Stimulated activated CD8-positive, alpha-beta memory T cell treated with anti-CD3 and anti-CD28 coated beads, Interleukin-15, amount 100 ng/mL, for 4 hours (primary cell): ENCODE measurements around the gene SSBP4.

Experiments used
- DNase-seq, 2 donors: peaks; one replicate each; pipeline ENCODE4 v3.0.0-alpha.2; 2020; ENCODE audit warnings: low read depth in 2 of 2

Gene SSBP4

DNA sequence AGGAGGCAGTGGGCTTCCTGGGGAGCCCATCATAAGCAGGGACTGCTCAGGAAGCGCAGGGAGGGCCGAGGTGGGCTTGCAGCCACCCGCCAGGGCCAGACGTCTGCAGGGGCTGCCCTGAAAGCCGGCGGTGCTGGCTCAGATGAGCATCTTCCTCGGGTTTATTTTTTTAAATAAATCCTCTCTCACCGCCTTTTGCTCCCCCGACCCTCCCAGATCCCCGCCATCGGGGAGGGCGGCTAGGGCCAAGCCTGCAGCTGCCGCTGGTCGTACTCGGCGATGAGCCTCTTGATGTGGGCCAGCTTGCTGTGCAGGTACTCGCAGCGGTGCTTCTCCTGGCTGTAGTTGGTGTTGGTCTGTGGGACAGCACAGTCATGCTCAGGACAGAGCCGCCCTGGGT, 25.3 kb downstream of the SSBP4 start:
- no peak for DNase-seq

GRCh38 chr19:18445262-18445948, 26.2 kb downstream of the SSBP4 start:
- no peak for DNase-seq

- no peak for DNase-seq
Observed at GRCh38 chr19:18446145-18446810, 27.1 kb downstream of the SSBP4 start.

GRCh38 chr19:18446811-18447359, 27.7 kb downstream of the SSBP4 start:
- no peak for DNase-seq

DNA sequence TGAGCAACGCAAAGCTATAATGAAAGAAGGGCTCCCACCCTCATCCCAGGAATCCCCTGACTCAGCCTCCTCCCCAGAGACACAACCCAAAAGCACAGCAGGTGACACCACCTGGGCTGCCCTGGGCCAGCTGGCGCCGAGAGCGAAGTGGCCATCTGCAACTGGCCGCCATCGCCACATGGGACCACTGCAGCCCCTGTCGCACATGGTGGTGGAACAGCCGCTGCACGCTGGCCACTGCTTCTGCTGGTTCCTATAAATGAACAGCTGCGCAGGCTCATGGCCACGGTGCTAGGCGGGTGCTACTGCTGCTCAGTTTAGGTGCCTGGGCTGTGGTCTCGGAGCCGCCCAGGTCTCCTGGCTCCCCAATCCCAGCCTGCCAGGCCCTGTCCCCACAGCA, 30.4 kb downstream of the SSBP4 start:
- no peak for DNase-seq

DNA sequence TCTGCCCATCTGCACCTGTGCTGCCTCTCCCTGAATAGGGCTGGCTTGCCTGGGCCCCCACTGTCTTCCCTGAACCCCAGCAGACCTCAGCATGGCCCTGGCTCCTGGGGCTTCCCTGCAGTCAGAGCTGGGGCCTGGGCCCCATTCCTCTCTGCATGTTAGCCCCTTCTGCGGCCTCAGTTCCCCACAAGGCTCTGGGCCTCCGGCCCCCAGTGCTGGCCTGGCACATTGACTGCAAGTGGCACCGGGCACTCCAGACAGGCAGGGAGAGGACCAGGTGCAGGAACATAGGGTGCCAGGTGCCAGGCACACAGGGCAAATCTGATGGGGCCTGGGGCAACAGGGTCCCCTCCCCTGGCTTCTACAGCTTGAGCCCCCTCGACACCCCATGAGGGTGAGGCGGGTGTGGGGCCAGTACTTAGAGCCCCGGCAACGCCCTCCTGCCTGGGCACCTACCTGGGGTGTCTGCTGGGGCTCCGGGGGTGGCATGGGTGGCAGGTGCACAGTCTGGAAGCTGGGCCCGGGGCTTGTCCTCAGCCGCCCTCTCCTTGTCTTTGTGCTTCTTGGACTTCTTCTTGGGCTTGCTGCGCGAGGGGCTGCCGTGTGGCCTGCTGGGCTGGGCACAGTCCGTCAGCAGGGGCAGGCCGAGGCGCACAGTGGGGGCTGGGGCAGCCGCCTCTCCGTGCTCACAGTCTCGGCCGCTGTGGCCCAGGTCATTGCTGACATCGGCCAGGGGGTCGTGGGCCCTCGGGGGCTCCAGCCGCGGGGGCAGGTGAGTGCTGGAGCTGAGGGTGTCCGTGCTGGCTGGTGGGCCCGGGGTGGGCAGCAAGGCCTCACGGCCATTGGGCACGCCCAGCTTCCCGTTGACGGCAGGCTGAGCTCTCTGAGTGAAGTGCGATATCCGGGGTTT, 31.1 kb downstream of the SSBP4 start:
- no peak for DNase-seq

DNA sequence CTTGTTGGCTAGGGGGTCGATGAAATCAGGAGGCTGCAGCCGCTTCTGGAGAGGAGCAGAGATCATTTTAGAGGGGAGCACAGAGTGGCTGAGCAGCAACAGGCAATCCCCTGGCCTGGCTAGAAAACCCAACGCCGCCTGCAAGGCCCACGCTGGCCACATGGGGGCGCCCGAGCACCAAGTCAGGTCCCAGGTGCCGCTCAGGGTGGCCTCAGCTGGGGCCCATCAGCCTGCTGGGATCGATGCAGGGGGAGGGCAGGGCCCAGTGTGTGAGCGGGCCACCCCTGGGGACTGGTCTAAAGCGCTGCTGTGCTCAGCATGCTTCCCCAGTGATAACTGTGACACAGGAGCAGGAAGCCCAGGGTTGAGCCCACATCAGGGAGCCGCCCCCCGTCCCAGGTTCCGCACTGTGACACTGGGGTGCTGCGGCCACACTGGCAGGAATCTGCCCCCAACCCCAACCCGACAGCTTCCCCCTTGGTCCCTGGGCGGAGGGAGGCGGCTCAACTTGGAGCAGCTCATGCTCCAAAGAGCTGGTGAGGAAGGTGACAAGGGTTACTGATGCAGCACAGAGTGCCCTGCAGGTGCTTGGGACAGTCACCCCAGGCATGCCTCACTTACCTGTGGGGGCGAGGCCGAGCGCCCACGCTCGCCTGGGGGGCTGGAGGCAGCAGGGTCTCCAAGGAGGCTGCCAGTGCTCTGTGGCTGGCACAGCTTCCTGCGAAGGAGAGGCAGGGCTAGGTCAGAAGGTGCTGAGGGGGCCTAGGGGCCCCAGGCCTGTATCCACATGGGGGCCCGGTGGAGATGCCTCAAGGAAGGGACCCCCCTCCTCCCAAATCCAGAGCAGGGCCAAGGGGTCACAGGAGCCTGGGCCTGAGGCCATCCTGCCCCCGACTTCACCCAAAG, 32.0 kb downstream of the SSBP4 start:
- peak; percentile 63 to 65 for DNase-seq

GRCh38 chr19:18452386-18452785, 33.2 kb downstream of the SSBP4 start:
- no peak for DNase-seq

- DNase-seq = no peak
Observed at GRCh38 chr19:18453269-18454024, 34.2 kb downstream of the SSBP4 start.

GRCh38 chr19:18456279-18456678, 37.1 kb downstream of the SSBP4 start:
- DNase-seq = no peak

DNA sequence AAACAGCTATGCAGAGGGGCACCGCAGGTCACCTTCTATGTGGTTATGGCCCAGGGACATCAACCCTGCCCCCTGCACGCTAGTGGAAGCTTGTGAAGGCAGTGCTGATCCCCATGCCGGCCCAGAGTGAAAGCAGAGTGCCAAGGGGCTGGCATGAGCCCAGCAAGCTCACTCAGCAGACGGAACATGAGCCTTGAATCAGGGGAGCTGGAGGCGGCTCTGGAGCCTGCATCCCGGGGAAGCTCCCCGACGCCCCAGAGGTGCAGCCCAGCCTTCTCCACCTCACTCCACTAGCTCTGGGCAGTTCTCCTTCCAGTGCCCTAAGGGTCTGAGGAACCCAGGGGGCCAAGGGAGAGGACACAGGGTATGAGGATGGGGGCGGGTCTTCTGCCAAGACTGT, 37.8 kb downstream of the SSBP4 start:
- DNase-seq = no peak

GRCh38 chr19:18457483-18458331, 38.5 kb downstream of the SSBP4 start:
- DNase-seq = no peak

- no peak for DNase-seq
Observed at GRCh38 chr19:18460900-18461299, 41.7 kb downstream of the SSBP4 start.

DNA sequence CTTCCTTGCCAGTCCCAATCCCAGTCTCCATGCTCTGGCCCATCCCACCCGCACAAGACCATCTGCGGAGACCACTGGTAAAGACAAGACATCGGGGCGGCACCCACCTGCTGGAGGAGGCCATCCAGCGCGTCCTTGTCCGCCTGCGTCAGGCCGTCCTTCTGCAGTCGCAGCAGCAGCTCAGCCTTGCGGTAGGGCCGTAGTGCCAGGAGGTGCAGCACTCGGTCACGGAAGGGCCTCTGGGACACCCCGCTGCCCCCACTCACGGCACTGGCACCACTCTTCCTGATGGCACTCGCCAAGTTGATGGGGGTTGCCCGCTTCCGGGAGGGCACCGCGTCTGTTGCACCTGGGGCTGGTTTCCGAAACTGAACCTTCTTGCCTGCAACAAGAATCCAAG, 42.3 kb downstream of the SSBP4 start:
- no peak for DNase-seq

GRCh38 chr19:18464646-18465045, 45.4 kb downstream of the SSBP4 start:
- no peak for DNase-seq

DNA sequence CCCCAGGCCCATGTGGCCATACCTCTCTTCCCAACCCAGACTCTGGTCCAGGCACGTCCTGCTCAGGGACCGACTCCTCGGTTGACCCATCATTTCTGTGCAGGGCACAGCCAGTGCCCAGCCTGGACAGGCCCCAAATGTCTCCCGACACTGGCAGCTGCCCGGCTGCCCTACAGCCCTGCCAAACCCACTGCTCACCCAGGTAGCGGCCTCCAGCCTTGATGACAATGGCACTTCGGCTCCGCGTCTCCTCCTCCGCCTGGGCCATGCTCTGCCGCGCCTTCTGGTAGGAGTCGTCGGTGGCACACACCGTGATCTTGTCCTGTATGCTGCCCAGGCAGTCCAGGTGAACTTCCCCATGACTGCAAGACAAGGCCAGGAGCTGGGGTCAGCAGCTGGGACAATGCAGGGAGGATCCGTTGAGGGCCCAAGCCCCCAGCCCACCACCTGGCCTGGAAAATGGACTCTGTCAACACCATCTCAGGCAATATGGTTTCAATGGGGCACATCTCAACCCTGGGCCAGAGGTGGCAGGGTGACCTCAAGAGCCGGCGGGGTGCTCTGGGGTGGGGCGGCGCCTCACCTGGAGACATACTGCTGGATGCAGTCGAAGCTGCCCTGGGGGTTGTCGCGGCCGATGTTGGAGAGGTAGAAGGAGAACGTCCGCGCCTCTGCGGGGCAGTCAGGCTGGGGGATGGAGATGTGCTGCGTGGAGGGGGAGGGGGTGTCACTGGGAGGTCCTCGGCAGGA, 46.2 kb downstream of the SSBP4 start:
- no peak for DNase-seq

DNA sequence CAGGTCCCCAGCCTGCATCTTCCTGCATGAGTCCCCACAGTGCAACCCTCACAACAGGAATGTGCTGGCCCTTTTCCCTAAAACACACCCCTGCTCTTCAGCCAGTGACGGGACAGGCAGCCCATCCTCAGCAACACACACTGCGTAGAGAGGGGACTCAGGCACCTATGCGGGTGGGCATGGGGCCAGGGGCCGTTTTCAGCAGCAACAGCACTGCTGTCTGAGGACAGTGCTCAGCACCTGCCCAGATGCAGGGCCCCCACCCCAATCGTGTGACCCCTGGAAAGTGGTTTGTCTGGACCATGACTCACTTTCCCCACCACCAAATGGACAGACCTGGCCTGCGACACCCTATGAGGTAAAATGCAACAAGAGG, 46.8 kb downstream of the SSBP4 start:
- DNase-seq = no peak

- DNase-seq = no peak
Observed at GRCh38 chr19:18466354-18466753, 47.2 kb downstream of the SSBP4 start.

- no peak for DNase-seq
Observed at GRCh38 chr19:18467978-18468377, 48.8 kb downstream of the SSBP4 start.
